ENCODE measurements around the gene ADGRA3. TPM values are rescaled to one million over a fixed set of nuclear protein-coding genes. Genes with fewer than 3 reads are reported as not detected.

The ADGRA3 gene
- total and polyA plus RNA-seq, 2 experiments from 2014 or later = 16.2 to 73.9 TPM

GRCh38 chr4:22398671-22399070 is 117.2 kb downstream of the ADGRA3 start (continued):
- TF ChIP-seq CTCF (conservative IDR thresholded peaks at IDR 0.05; ENCODE audit: low read depth in 2 of 2) (no peak), POLR2AphosphoS5 (IDR thresholded peaks at IDR 0.05; ENCODE audit: low read depth) (no peak), CREB1 (CRISPR knock-in tag; IDR thresholded peaks at IDR 0.05; ENCODE audit: low read depth) (no peak), STAT1 (IDR thresholded peaks at IDR 0.05; ENCODE audit: unreplicated experiment) (no peak), ETS1 (IDR thresholded peaks at IDR 0.05) (no peak), EZH2phosphoT487 (IDR thresholded peaks at IDR 0.05; ENCODE audit: unreplicated experiment) (no peak), REST (IDR thresholded peaks at IDR 0.05; ENCODE audit: unreplicated experiment) (no peak), EZH2 (IDR thresholded peaks at IDR 0.05; ENCODE audit: low read depth, unreplicated experiment) (no peak), ZNF114 (CRISPR knock-in tag; IDR thresholded peaks at IDR 0.05) (no peak)

- Histone ChIP-seq H3K9me2 (ENCODE audit: insufficient read depth) (no peaks in the 10 kb centered on the region), H3K4me2 (no peak overlapping the region), H4K20me1 (replicated peaks; ENCODE audit: insufficient read depth) (no peaks in the 10 kb centered on the region), H3K4me3 (no peak overlapping the region), H3K36me3 (ENCODE audit: insufficient read depth) (peaks cover 11% of the 10 kb centered on the region; the same call in 1 of the 2 replicates), H3K27ac (ENCODE audit: low read depth) (no peak overlapping the region), H3K27me3 (ENCODE audit: insufficient read depth) (no peaks in the 10 kb centered on the region), H3F3A (replicated peaks; ENCODE audit: low read depth) (no peaks in the 10 kb centered on the region), H3K79me2 (replicated peaks; ENCODE audit: insufficient read depth) (no peaks in the 10 kb centered on the region), H2AFZ (no peak overlapping the region), H3K4me1 (ENCODE audit: insufficient read depth) (no peaks in the 10 kb centered on the region)
- no peaks in the 10 kb centered on the region for H3K4me1 Mint-ChIP-seq
- no peak overlapping the region for H3K27ac Mint-ChIP-seq
- peaks cover 21% of the 10 kb centered on the region for H3K36me3 Mint-ChIP-seq (ENCODE audit: low read depth)
- no peaks in the 10 kb centered on the region for H3K27me3 Mint-ChIP-seq (ENCODE audit: insufficient read depth, low read depth, poor library complexity)
- no peaks in the 10 kb centered on the region; the same call in 2 of the 3 replicates for H3K9me3 Mint-ChIP-seq
- ATAC-seq (peak; percentile 28), DNase-seq (ENCODE audit: low spot score) (peak; percentile 56)
- no peak overlapping the region for H3K4me3 Mint-ChIP-seq
- no peak for TF ChIP-seq EZH2phosphoT487 (IDR thresholded peaks at IDR 0.05; ENCODE audit: unreplicated experiment)
- no peak for TF ChIP-seq NANOG (IDR thresholded peaks at IDR 0.05; ENCODE audit: borderline replicate concordance)
- TF ChIP-seq EZH2 (IDR thresholded peaks at IDR 0.05; ENCODE audit: low read depth, unreplicated experiment) = no peak
- no peak for TF ChIP-seq POLR2AphosphoS5 (IDR thresholded peaks at IDR 0.05; ENCODE audit: low read depth)
- TF ChIP-seq JUNB (IDR thresholded peaks at IDR 0.05; ENCODE audit: unreplicated experiment) = no peak
- TF ChIP-seq ZNF462 (CRISPR knock-in tag; IDR thresholded peaks at IDR 0.05) = no peak
Measured at GRCh38 chr4:22391551-22391950, 124.3 kb downstream of the ADGRA3 start.

All from GM23338 (cell line).